Prostate gland (tissue), 2 donors: ENCODE results near the gene LMBRD2.

Experiments
- POLR2A ChIP-seq: fragments of 450-650 bp; IDR thresholded peaks from one replicate; pipeline ENCODE4 v1.6.1; 2016; ENCODE audit warnings: antibody characterized with exemption, mild to moderate bottlenecking
- POLR2AphosphoS5 ChIP-seq: sonication (generic); formaldehyde crosslinking; IDR thresholded peaks from one replicate; pipeline ENCODE4 v1.6.1; 2017; ENCODE audit warnings: antibody characterized with exemption
- TF ChIP-seq, protein P1 (sequence below), 4 experiments: fragments of 200-600 bp in 2 of 4; fragments of 450-650 bp in 2 of 4; sonication (generic) in 2 of 4; IDR thresholded peaks; 1 replicate in 3 of 4; 2 replicates in 1 of 4; pipeline ENCODE4 v1.5.1; 2016 to 2019; ENCODE audit warnings: antibody characterized with exemption in 4 of 4, mild to moderate bottlenecking in 2 of 4, moderate library complexity in 2 of 4

DNA sequence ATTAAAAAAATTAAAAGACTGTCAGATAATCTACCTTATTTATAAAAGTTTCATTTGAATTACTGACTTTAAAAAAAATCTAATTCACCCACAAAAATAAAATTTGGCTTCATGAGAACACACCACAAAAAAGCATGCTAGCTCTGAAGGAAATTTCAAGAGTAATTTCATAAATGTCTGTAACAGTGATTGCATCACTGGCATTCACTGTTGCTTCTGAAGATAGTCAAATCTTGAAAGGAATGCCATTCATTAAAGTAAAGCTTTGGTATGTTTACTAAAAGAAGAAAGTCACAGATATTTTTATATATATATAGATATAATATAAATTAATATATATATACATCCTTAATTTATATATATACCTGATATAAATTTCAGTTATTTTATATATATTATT is 46.6 kb upstream of the LMBRD2 start:
- TF ChIP-seq, protein P1, sequence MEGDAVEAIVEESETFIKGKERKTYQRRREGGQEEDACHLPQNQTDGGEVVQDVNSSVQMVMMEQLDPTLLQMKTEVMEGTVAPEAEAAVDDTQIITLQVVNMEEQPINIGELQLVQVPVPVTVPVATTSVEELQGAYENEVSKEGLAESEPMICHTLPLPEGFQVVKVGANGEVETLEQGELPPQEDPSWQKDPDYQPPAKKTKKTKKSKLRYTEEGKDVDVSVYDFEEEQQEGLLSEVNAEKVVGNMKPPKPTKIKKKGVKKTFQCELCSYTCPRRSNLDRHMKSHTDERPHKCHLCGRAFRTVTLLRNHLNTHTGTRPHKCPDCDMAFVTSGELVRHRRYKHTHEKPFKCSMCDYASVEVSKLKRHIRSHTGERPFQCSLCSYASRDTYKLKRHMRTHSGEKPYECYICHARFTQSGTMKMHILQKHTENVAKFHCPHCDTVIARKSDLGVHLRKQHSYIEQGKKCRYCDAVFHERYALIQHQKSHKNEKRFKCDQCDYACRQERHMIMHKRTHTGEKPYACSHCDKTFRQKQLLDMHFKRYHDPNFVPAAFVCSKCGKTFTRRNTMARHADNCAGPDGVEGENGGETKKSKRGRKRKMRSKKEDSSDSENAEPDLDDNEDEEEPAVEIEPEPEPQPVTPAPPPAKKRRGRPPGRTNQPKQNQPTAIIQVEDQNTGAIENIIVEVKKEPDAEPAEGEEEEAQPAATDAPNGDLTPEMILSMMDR (IDR thresholded peaks at IDR 0.05), result no peak
- TF ChIP-seq POLR2AphosphoS5 (no peak), POLR2A (no peak)
